HG03066 (cell line): ENCODE data around the gene THYN1.
A peak's percentile ranks its signal among the peaks of the same experiment; 100 is the strongest.

Experiments used
- ATAC-seq: cut with Tn5 transposase; IDR thresholded peaks from one replicate; pipeline ENCODE4 v1.9.1; 2021; ENCODE audit warnings: low read depth; ENCODE audit not compliant: unreplicated experiment

THYN1 gene

GRCh38 chr11:134226806-134227325, 26.3 kb downstream of the THYN1 start:
- ATAC-seq: no peak

DNA sequence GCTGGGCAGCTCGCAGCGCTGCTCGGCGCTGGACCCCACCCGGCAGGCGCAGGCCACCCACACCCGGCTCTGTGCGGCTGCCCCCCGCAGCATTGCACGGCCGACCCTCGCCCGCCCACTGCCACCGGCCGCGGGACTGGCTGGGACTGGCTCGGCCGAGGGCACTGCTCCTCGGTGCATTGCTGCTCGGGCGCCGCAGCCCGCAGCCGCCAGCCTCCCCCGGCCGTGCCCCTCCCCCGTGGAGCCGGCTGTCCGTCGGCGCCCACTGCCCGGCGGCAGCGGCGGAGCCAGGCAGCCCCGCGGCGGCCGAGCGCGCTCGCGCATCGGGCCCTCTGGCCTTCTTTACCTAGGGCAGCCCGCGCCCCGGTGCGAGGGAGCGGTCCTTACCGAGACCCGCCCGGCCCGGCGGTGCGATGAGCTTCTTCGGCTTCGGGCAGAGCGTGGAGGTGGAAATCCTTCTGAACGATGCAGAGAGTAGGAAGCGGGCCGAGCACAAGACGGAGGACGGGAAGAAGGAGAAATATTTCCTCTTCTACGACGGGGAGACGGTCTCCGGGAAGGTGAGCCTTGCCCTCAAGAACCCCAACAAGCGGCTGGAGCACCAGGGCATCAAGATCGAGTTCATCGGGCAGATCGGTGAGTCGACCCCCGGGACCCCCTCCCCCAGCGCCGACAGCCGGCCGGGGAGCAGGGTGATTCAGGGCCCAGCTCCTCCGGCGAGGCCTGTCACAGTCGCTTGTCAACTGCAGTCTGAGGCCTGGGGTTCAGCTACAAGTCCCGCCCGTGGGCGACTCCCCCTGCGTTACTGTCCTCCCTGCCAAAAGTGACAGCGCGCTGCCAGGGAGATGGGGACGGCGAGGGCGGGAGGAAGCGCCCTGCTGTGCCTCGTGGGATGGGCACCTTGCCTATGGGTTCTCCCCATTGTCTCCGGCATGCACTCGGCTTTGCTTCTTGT, 28.2 kb downstream of the THYN1 start:
- peak; percentile 7 for ATAC-seq

GRCh38 chr11:134223836-134224709, 29.1 kb downstream of the THYN1 start, which contains the start of the genes NCAPD3 and VPS26B:
Gene NCAPD3, minus strand, starts transcription at chr11:134223967. Its CDS starts 41 bp downstream, at chr11:134223926.
Gene VPS26B, plus strand, starts transcription at chr11:134224671. Its CDS starts 452 bp downstream, at chr11:134225123.
- ATAC-seq: peak; percentile 77

- no peak for ATAC-seq
These were observed 30.0 kb downstream of the THYN1 start for GRCh38 chr11:134223121-134223520.

- ATAC-seq: no peak
These were observed 36.3 kb downstream of the THYN1 start for GRCh38 chr11:134216816-134217215.

DNA sequence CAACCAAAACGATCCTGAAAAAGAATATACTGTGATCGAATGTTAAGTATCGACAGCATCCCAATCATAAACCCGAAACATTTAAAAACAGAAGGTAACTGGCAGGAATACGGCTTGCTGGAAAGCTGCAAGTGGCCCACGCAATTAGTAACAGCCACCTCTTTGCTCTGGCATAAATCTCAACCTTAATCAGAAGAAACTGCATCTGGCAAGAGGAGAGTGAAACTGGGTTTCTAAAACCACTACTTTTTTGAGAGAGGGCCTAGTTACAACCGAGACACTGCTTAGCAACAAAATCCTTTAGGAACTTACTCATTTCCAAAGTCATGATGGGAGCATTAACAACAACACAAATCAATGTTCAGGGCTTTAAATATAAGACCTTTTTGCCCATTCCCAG, 37.3 kb downstream of the THYN1 start:
- ATAC-seq: no peak

DNA sequence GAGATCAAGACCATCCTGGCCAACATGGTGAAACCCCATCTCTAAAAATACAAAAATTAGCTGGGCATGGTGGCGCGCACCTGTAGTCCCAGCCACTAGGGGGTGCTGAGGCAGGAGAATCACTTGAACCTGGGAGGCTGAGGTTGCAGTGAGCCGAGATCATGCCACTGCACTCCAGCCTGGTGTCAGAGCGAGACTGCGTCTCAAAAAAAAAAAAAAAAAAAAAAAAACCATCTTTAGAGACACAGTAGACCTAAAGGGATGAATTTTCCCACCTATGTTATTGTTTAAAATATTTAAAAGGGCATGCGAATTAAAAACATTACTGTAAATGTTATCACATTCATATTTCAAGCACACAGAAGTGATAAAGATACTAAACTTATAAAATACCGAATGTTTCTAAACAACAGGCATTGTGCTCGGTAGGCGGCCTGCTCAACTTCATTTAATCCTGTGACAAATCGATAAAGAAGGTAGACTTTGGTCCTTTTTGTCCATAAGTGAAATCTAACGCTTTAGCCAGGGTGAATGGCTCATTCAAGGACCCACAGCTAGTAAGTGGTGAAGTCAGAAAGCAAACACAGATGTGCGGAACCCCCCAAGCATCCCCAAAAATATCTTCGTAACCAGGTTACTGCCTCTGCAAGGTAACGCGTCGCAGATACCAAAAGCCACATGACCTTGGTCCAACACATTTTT, 45.5 kb downstream of the THYN1 start:
- ATAC-seq: no peak

GRCh38 chr11:134206185-134206584, 47.0 kb downstream of the THYN1 start:
- ATAC-seq: no peak

DNA sequence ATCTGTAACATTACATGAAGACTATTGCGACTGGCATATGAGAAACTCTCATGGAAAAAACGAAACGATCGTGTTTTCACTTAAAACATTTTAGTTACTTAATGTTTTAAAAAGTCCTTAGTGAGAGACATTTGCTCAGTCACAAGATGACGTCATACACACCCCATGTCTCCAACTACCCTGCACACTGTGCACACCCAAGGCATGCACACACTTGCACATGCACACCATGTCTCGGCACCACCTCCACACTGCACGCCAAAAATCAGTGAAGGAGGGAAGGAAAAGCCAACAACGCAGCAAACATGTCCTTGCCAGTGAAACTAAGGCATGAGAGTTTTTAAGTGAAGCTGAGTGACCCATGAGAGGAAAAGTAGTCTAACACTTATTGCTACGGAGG, 47.4 kb downstream of the THYN1 start:
- no peak for ATAC-seq

DNA sequence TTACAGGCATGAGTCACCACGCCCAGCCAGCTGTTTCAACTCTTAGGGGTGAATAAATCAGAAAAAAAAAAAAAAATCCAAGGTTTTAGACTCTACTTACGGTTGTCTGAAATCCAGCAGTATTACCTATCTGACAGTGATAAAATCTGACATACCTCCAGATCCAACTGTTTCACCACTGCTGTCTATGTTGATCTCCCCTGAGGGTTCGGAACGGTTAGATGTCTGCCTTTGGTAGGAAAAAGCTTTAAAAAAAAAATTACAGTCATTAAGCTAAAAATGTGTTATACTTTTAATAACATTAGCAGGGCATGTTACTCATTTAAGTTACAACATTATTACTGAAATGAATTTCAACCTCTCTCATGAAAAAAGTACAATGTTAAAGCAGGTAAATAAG, 50.5 kb downstream of the THYN1 start:
- no peak for ATAC-seq

GRCh38 chr11:134200688-134201087, 52.5 kb downstream of the THYN1 start:
- ATAC-seq: no peak

- no peak for ATAC-seq
These were observed 53.6 kb downstream of the THYN1 start for GRCh38 chr11:134199531-134199930.
